ENCODE results near the gene SIM2.

DNA sequence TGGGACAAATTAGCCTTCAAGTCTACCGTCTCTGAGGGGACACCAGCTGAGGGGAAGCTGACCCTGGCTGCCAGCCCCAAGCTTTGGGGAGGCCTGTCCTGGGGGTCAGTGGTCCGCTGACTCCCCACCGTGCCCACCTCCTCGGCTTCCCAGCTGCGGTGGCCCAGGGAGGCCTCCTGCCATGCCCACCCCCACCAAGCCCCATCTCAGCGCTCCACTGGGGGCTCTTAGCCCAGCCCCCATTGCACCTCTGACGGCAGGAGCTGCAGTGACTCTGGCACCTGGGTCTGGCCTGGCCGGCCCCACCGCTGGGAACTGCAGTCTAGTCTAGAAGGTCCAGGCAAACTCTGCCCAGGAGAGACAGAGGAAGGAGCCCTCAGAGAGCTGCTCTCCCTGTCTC, 30.2 kb upstream of the SIM2 start:
- TF ChIP-seq POLR2A (IDR thresholded peaks at IDR 0.05; ENCODE audit: low read length) (no peak), GATA1 (IDR thresholded peaks at IDR 0.05; ENCODE audit: low read depth, low read length) (no peak)

Measured in erythroblast (primary cell).